ENCODE results near the gene LIPN. TPM values are rescaled to one million over a fixed set of nuclear protein-coding genes. Genes with fewer than 3 reads are reported as not detected.

LIPN gene
- total and polyA plus RNA-seq, 10 donors, result 0.07 to 7.1 (median 1.6) TPM; not detected in 2

DNA sequence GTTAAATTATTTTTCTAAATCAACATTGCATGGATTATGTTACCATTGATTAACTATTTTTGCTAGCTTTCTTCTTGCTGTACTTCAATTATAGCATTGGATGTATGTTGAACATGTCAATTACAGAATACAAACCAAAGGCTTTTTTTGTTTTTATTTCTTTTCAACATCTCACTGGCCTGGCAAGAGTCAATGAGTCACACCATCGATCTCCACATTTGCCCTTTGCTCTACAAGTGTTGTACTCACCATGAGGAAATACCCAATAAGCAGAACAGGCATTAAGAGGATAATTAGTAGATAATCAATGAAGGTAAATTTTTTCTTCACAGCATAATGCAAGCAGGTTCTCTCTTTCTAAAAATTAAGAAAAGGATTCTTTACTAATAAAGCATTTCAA is 68.5 kb downstream of the LIPN start:
- no peak for DNase-seq
- 49 to 80% (median 75%) methylated on average over 1 of the region's 1 CpG for WGBS, 5 donors
- intact Hi-C loops (cut with DNase I; ENCODE audit: low total_unique reads), result no loop called here
- no peak for TF ChIP-seq CTCF (IDR thresholded peaks at IDR 0.05 in 8 of 11, conservative IDR thresholded peaks at IDR 0.05 in 3 of 11)
- no peak for TF ChIP-seq POLR2A (IDR thresholded peaks at IDR 0.05)
- TF ChIP-seq POLR2AphosphoS5 (IDR thresholded peaks at IDR 0.05), result no peak
- no peak overlapping the region for H3K27ac ChIP-seq
- H3K36me3 ChIP-seq, result peaks cover 0 to 68% (median 0%) of the 10 kb centered on the region in 6 donors
- H3K9me3 ChIP-seq, result no peaks in the 10 kb centered on the region
- H3K4me3 ChIP-seq, result no peak overlapping the region
- peaks cover 0 to 56% (median 12%) of the 10 kb centered on the region in 6 donors for H3K4me1 ChIP-seq
- no peaks in the 10 kb centered on the region for H3K27me3 ChIP-seq (replicated peaks in 1 of 7)

Other genes with a start within 250 kb of the LIPN start
- gene RNLS, start 176.7 kb upstream of the LIPN start, total RNA-seq, result 10 to 100 TPM in 5 of 7 donors, 1 to 10 TPM in 2; 5.3 to 28.8 (median 10.9) TPM
- gene RNLS, start 176.7 kb upstream of the LIPN start, polyA plus RNA-seq, result 1 to 10 TPM; 4.5 to 5.1 (median 5.1) TPM
- gene LIPJ, start 173.3 kb upstream of the LIPN start, total RNA-seq, result under 1 TPM in 5 of 7 donors, not detected in 2; 0.10 to 0.33 (median 0.21) TPM
- under 1 TPM; 0.13 to 0.57 (median 0.27) TPM for gene LIPJ, start 173.3 kb upstream of the LIPN start, polyA plus RNA-seq
- gene LIPF, start 95.6 kb upstream of the LIPN start, total RNA-seq, result not detected
- under 1 TPM in 2 of 3 donors, not detected in 1; 0.23 to 0.83 TPM for gene LIPF, start 95.6 kb upstream of the LIPN start, polyA plus RNA-seq
- not detected for gene LIPK, start 53.8 kb upstream of the LIPN start, total RNA-seq
- gene LIPK, start 53.8 kb upstream of the LIPN start, polyA plus RNA-seq, result not detected
- not detected for gene LIPM, start 42.7 kb downstream of the LIPN start, total RNA-seq
- not detected for gene LIPM, start 42.7 kb downstream of the LIPN start, polyA plus RNA-seq
- gene ANKRD22, start 91.8 kb downstream of the LIPN start, total RNA-seq, result 10 to 100 TPM in 1 of 7 donors, 1 to 10 TPM in 6; 4.8 to 11.5 (median 7.7) TPM
- 1 to 10 TPM; 2.2 to 7.5 (median 2.6) TPM for gene ANKRD22, start 91.8 kb downstream of the LIPN start, polyA plus RNA-seq
- gene STAMBPL1, start 120.2 kb downstream of the LIPN start, total RNA-seq, result 10 to 100 TPM; 19.1 to 49.4 (median 27.9) TPM
- gene STAMBPL1, start 120.2 kb downstream of the LIPN start, polyA plus RNA-seq, result 10 to 100 TPM in 2 of 3 donors, 1 to 10 TPM in 1; 6.2 to 13.6 (median 10.7) TPM
- gene ACTA2, start 192.8 kb downstream of the LIPN start, total RNA-seq, result 1,000 to 10,000 TPM in 1 of 7 donors, 100 to 1,000 TPM in 6; 128 to 1,421 (median 242) TPM
- 100 to 1,000 TPM; 104 to 324 (median 224) TPM for gene ACTA2, start 192.8 kb downstream of the LIPN start, polyA plus RNA-seq
- gene FAS, start 230.8 kb downstream of the LIPN start, total RNA-seq, result 10 to 100 TPM; 29.9 to 50.6 (median 36.4) TPM
- 1 to 10 TPM; 7.6 to 9.7 (median 8.3) TPM for gene FAS, start 230.8 kb downstream of the LIPN start, polyA plus RNA-seq